HepG2 (cell line): ENCODE data around the gene RLN3. TPM values are rescaled to one million over a fixed set of nuclear protein-coding genes. Genes with fewer than 3 reads are reported as not detected.

Experiments
- ARNT2 ChIP-seq: sonication (generic); formaldehyde crosslinking; IDR thresholded peaks from 2 replicates; pipeline ENCODE4 v1.8.0; 2022; ENCODE audit warnings: mild to moderate bottlenecking, low read depth, missing genetic modification reagents, moderate library complexity
- CCDC6 ChIP-seq: sonication (generic); formaldehyde crosslinking; IDR thresholded peaks from 2 replicates; pipeline ENCODE4 v1.8.1; 2022; ENCODE audit warnings: mild to moderate bottlenecking, missing genetic modification reagents, moderate library complexity
- CERS6 ChIP-seq: sonication (generic); formaldehyde crosslinking; IDR thresholded peaks from 2 replicates; pipeline ENCODE4 v1.5.0; 2020; ENCODE audit warnings: missing genetic modification reagents
- GATAD2A ChIP-seq: IDR thresholded peaks from 2 replicates; pipeline ENCODE4 v1.6.1; 2016
- GRHL1 ChIP-seq: sonication (generic); formaldehyde crosslinking; conservative IDR thresholded peaks from 2 replicates; pipeline ENCODE4 v1.8.0; 2022; ENCODE audit warnings: missing genetic modification reagents
- KLF15 ChIP-seq: sonication (generic); formaldehyde crosslinking; IDR thresholded peaks from 2 replicates; pipeline ENCODE4 v1.8.1; 2023; ENCODE audit warnings: borderline replicate concordance, mild to moderate bottlenecking, inconsistent platforms, missing genetic modification reagents, mixed read lengths
- MED13 ChIP-seq: sonication (generic); formaldehyde crosslinking; IDR thresholded peaks from 2 replicates; pipeline ENCODE4 v1.5.0; 2020; ENCODE audit warnings: missing genetic modification reagents
- MTA3 ChIP-seq: sonication (generic); formaldehyde crosslinking; IDR thresholded peaks from 2 replicates; pipeline ENCODE4 v1.4.0; 2020; ENCODE audit warnings: missing genetic modification reagents
- MYC ChIP-seq: sonication (generic); formaldehyde crosslinking; IDR thresholded peaks from 2 replicates; pipeline ENCODE4 v1.9.0; 2021; ENCODE audit warnings: missing genetic modification reagents, borderline replicate concordance
- RAD21 ChIP-seq: fragments of 450-650 bp; formaldehyde crosslinking; IDR thresholded peaks from 2 replicates; pipeline ENCODE4 v1.5.0; 2020; ENCODE audit warnings: mild to moderate bottlenecking
- REPIN1 ChIP-seq: sonication (generic); formaldehyde crosslinking; IDR thresholded peaks from 2 replicates; pipeline ENCODE4 v1.8.0; 2022; ENCODE audit warnings: missing genetic modification reagents, low read depth, mild to moderate bottlenecking, borderline replicate concordance
- SNRNP70 ChIP-seq: fragments of 200-400 bp; formaldehyde crosslinking; IDR thresholded peaks from 2 replicates; pipeline ENCODE4 v1.6.1; 2017; ENCODE audit warnings: mild to moderate bottlenecking, low read depth, low read length, moderate library complexity
- U2AF1 ChIP-seq: fragments of 200-400 bp; formaldehyde crosslinking; optimal IDR thresholded peaks from 2 replicates; pipeline ENCODE3; 2017; ENCODE audit warnings: mild to moderate bottlenecking, low read depth, low read length
- ZFP36L1 ChIP-seq: sonication (generic); formaldehyde crosslinking; IDR thresholded peaks from 2 replicates; pipeline ENCODE4 v1.8.0; 2022; ENCODE audit warnings: mild to moderate bottlenecking, missing genetic modification reagents, moderate library complexity
- ZMYM2 ChIP-seq: sonication (generic); formaldehyde crosslinking; IDR thresholded peaks from 2 replicates; pipeline ENCODE4 v1.8.0; 2022; ENCODE audit warnings: mild to moderate bottlenecking, missing genetic modification reagents
- ZNF280D ChIP-seq: sonication (generic); formaldehyde crosslinking; IDR thresholded peaks from 2 replicates; pipeline ENCODE4 v1.5.1; 2020; ENCODE audit warnings: mild to moderate bottlenecking, missing genetic modification reagents
- ZNF33B ChIP-seq: sonication (generic); formaldehyde crosslinking; IDR thresholded peaks from 2 replicates; pipeline ENCODE4 v1.5.1; 2020; ENCODE audit warnings: mild to moderate bottlenecking, missing genetic modification reagents
- ZNF549 ChIP-seq: sonication (generic); formaldehyde crosslinking; IDR thresholded peaks from 2 replicates; pipeline ENCODE4 v1.5.0; 2020; ENCODE audit warnings: missing genetic modification reagents
- ZNF557 ChIP-seq: sonication (generic); formaldehyde crosslinking; IDR thresholded peaks from 2 replicates; pipeline ENCODE4 v1.4.0; 2020; ENCODE audit warnings: missing genetic modification reagents
- ZNF589 ChIP-seq: sonication (generic); formaldehyde crosslinking; conservative IDR thresholded peaks from 2 replicates; pipeline ENCODE4 v1.8.0; 2022; ENCODE audit warnings: mild to moderate bottlenecking, moderate library complexity, missing genetic modification reagents
- ZNF670 ChIP-seq: sonication (generic); formaldehyde crosslinking; IDR thresholded peaks from 2 replicates; pipeline ENCODE4 v1.8.0; 2022; ENCODE audit warnings: mild to moderate bottlenecking, missing genetic modification reagents, borderline replicate concordance
- ZNF710 ChIP-seq: sonication (generic); formaldehyde crosslinking; IDR thresholded peaks from 2 replicates; pipeline ENCODE4 v1.5.0; 2020; ENCODE audit warnings: mild to moderate bottlenecking, missing genetic modification reagents, borderline replicate concordance
- polyA plus RNA-seq, 8 experiments: library from polyadenylated mRNA; depleted of rRNA in 3 of 8; stranded (reverse) in 7 of 8; unstranded in 1 of 8; fragments of >200 nt; fragmentation: Illumina TruSeq in 4 of 8; extraction: Trizol in 4 of 8; gene quantifications; 2 replicates each; pipeline versions ENCODE4 v1.2.1 to v1.2.3, GENCODE V29; 2011 to 2016; ENCODE audit warnings: low read depth in 4 of 8, missing spikeins in 1 of 8, mixed read lengths in 1 of 8; ENCODE audit not compliant: insufficient read depth in 1 of 8
- total RNA-seq, 5 experiments: library from RNA; depleted of rRNA; stranded (reverse); fragments of >200 nt; fragmentation: Illumina TruSeq; extraction: Trizol; gene quantifications; 2 replicates each; pipeline ENCODE4 v1.2.3, GENCODE V29; 2016; ENCODE audit warnings: low read depth in 1 of 5

The RLN3 gene
- total and polyA plus RNA-seq, 2 of the 13 experiments (the other 11 are each of a cell fraction or from before 2014, with no cell fraction given): not detected

GRCh38 chr19:14006766-14007562, 21.0 kb upstream of the RLN3 start (continued):
- peak; percentile 70 for TF ChIP-seq REPIN1 (CRISPR knock-in tag)
- TF ChIP-seq ZFP36L1 (CRISPR knock-in tag): 0 out of 2 replicates have a peak, but pooled peaks have one; percentile 40
- no peak for TF ChIP-seq ZNF557 (CRISPR knock-in tag)
- no peak for TF ChIP-seq SNRNP70
- TF ChIP-seq GATAD2A (CRISPR knock-in tag): peak; percentile 56
- no peak for TF ChIP-seq U2AF1
- TF ChIP-seq ARNT2 (CRISPR knock-in tag): peak; percentile 77; the same call in 1 of the 2 replicates
- no peak for TF ChIP-seq MED13 (CRISPR knock-in tag)
- TF ChIP-seq ZNF710: 0 out of 2 replicates have a peak, but pooled peaks have one; percentile 50
- no peak for TF ChIP-seq ZNF33B (CRISPR knock-in tag)
- no peak; the same call in 1 of the 2 replicates for TF ChIP-seq ZNF670
- no peak for TF ChIP-seq MTA3 (CRISPR knock-in tag)
- TF ChIP-seq CERS6 (CRISPR knock-in tag): no peak
- no peak; the same call in 1 of the 2 replicates for TF ChIP-seq KLF15
- TF ChIP-seq RAD21 (CRISPR knock-in tag): peak; percentile 33; the same call in 1 of the 2 replicates
- TF ChIP-seq ZNF549 (CRISPR knock-in tag): no peak
- TF ChIP-seq CCDC6 (CRISPR knock-in tag): peak; percentile 78
- peak; percentile 72 for TF ChIP-seq MYC
- peak; percentile 98 for TF ChIP-seq ZMYM2 (CRISPR knock-in tag)
- 0 out of 2 replicates have a peak, but pooled peaks have one; percentile 9 for TF ChIP-seq ZNF589 (CRISPR knock-in tag)
- TF ChIP-seq GRHL1 (CRISPR knock-in tag): no peak
- TF ChIP-seq ZNF280D (CRISPR knock-in tag): peak; percentile 45; the same call in 1 of the 2 replicates
